NCI-H146 treated with DMSO at 0.1 percent for 48 hours (cell line): ENCODE results near the gene RECQL.

ENCODE experiments used
- DNase-seq: peaks from one replicate; lab custom pipeline; 2025; ENCODE audit not compliant: unreplicated experiment; lab: John Stamatoyannopoulos, UW

RECQL gene

GRCh38 chr12:21429994-21430393, 71.4 kb downstream of the RECQL start:
- DNase-seq: no peak

GRCh38 chr12:21428241-21428640, 73.2 kb downstream of the RECQL start:
- no peak for DNase-seq

- DNase-seq: peak; percentile 72
Observed at GRCh38 chr12:21419009-21419699, 82.3 kb downstream of the RECQL start.
